WTC11 (cell line): ENCODE results near the gene ABITRAM. TPM values are rescaled to one million over a fixed set of nuclear protein-coding genes. Genes with fewer than 3 reads are reported as not detected.

Source experiments
- ATAC-seq: fragments of 200-7000 bp; cut with Tn5 transposase; 2 replicates; pipeline ENCODE4 v1.10.0; 2021; ENCODE audit warnings: mild to moderate bottlenecking, moderate library complexity
- CTCF ChIA-PET: fragments of 300-600 bp; sonication (Branson Sonifier 250); formaldehyde crosslinking; loops from one replicate; lab custom pipeline; 2021; ENCODE audit warnings: antibody characterized with exemption; lab: Charles Lee
- POLR2A ChIA-PET: fragments of 350-600 bp; sonication (Branson Sonifier 250); formaldehyde crosslinking; loops from one replicate; lab custom pipeline; 2021; ENCODE audit warnings: antibody characterized with exemption; lab: Charles Lee
- DNase-seq: peaks from one replicate; pipeline ENCODE4 v3.0.0; 2021; ENCODE audit warnings: low spot score
- H3K27ac Mint-ChIP-seq: 2 replicates; pipeline ENCODE4 v1.8.0; 2021; ENCODE audit warnings: mixed read lengths
- H3K27me3 Mint-ChIP-seq: 2 replicates; pipeline ENCODE4 v1.8.0; 2021; ENCODE audit warnings: low read depth, mild to moderate bottlenecking, moderate library complexity, mixed read lengths
- H3K36me3 Mint-ChIP-seq: 2 replicates; pipeline ENCODE4 v1.8.0; 2021; ENCODE audit warnings: mixed read lengths
- H3K4me1 Mint-ChIP-seq: 2 replicates; pipeline ENCODE4 v1.8.0; 2022; ENCODE audit warnings: mixed read lengths
- H3K4me3 Mint-ChIP-seq: 2 replicates; pipeline ENCODE4 v1.8.0; 2021; ENCODE audit warnings: mild to moderate bottlenecking, moderate library complexity, mixed read lengths
- H3K9me3 Mint-ChIP-seq: 2 replicates; pipeline ENCODE4 v1.8.0; 2021; ENCODE audit warnings: mixed read lengths
- AFF4 ChIP-seq: sonication (generic); formaldehyde crosslinking; IDR thresholded peaks from 2 replicates; pipeline ENCODE4 v1.8.1; 2023; ENCODE audit warnings: mild to moderate bottlenecking, missing genetic modification reagents, borderline replicate concordance
- ATF2 ChIP-seq: sonication (generic); formaldehyde crosslinking; IDR thresholded peaks from 2 replicates; pipeline ENCODE4 v1.8.1; 2022; ENCODE audit warnings: low read depth, missing genetic modification reagents, borderline replicate concordance
- CDX4 ChIP-seq: fragments of 250-450 bp; sonication (Bioruptor Pico); IDR thresholded peaks from 2 replicates; pipeline ENCODE4 v1.9.0; 2021; ENCODE audit warnings: moderate library complexity, mild to moderate bottlenecking, inconsistent platforms, borderline replicate concordance
- E2F1 ChIP-seq: sonication (generic); formaldehyde crosslinking; IDR thresholded peaks from 2 replicates; pipeline ENCODE4 v1.8.0; 2022; ENCODE audit warnings: mild to moderate bottlenecking, missing genetic modification reagents
- E2F5 ChIP-seq: sonication (generic); formaldehyde crosslinking; IDR thresholded peaks from 2 replicates; pipeline ENCODE4 v1.8.1; 2022; ENCODE audit warnings: mild to moderate bottlenecking, moderate library complexity, missing genetic modification reagents
- ESRRA ChIP-seq: sonication (generic); formaldehyde crosslinking; IDR thresholded peaks from 2 replicates; pipeline ENCODE4 v1.8.1; 2022; ENCODE audit warnings: mild to moderate bottlenecking, missing genetic modification reagents, borderline replicate concordance
- IRF2 ChIP-seq: sonication (generic); formaldehyde crosslinking; IDR thresholded peaks from 2 replicates; pipeline ENCODE4 v1.8.0; 2022; ENCODE audit warnings: low read depth, missing genetic modification reagents, borderline replicate concordance
- NFE2L1 ChIP-seq: sonication (generic); formaldehyde crosslinking; IDR thresholded peaks from 2 replicates; pipeline ENCODE4 v1.8.1; 2023; ENCODE audit warnings: missing genetic modification reagents
- NR3C1 ChIP-seq: sonication (generic); formaldehyde crosslinking; conservative IDR thresholded peaks from 2 replicates; pipeline ENCODE4 v1.8.1; 2023; ENCODE audit warnings: low read depth, mild to moderate bottlenecking, missing genetic modification reagents
- OVOL2 ChIP-seq: fragments of 250-450 bp; sonication (Bioruptor Pico); IDR thresholded peaks from 2 replicates; pipeline ENCODE4 v1.9.0; 2021; ENCODE audit warnings: mild to moderate bottlenecking, borderline replicate concordance
- SP1 ChIP-seq: sonication (generic); formaldehyde crosslinking; conservative IDR thresholded peaks from 2 replicates; pipeline ENCODE4 v1.8.1; 2022; ENCODE audit warnings: missing genetic modification reagents
- TEAD1 ChIP-seq: sonication (generic); formaldehyde crosslinking; IDR thresholded peaks from 2 replicates; pipeline ENCODE4 v1.8.0; 2022; ENCODE audit warnings: mild to moderate bottlenecking, missing genetic modification reagents
- ZBTB43 ChIP-seq: sonication (generic); formaldehyde crosslinking; IDR thresholded peaks from 2 replicates; pipeline ENCODE4 v1.8.1; 2023; ENCODE audit warnings: mild to moderate bottlenecking, missing genetic modification reagents
- ZNF138 ChIP-seq: sonication (generic); formaldehyde crosslinking; conservative IDR thresholded peaks from 2 replicates; pipeline ENCODE4 v1.8.1; 2022; ENCODE audit warnings: mild to moderate bottlenecking, moderate library complexity, missing genetic modification reagents
- total RNA-seq: library from RNA; stranded (reverse); gene quantifications from 3 replicates; pipeline ENCODE4 v1.2.3, GENCODE V29; 2021

Gene ABITRAM
- total RNA-seq, 1 experiment from 2014 or later: 4.6 TPM

- TF ChIP-seq SP1 (CRISPR knock-in tag) (peak; percentile 78), ZBTB43 (CRISPR knock-in tag) (no peak), ESRRA (peak; percentile 60; the same call in 1 of the 2 replicates), CDX4 (no peak), E2F1 (CRISPR knock-in tag) (no peak), AFF4 (CRISPR knock-in tag) (no peak), IRF2 (no peak), NFE2L1 (CRISPR knock-in tag) (no peak), E2F5 (CRISPR knock-in tag) (0 out of 2 replicates have a peak, but pooled peaks have one; percentile 55), ATF2 (CRISPR knock-in tag) (no peak)
These were observed 380 bp upstream of the ABITRAM start, which contains the start of gene ELP1 (continued) for GRCh38 chr9:108933718-108934322.

GRCh38 chr9:108937561-108938305, 3.5 kb downstream of the ABITRAM start:
- H3K27me3 Mint-ChIP-seq: no peaks in the 10 kb centered on the region
- no peak overlapping the region for H3K4me3 Mint-ChIP-seq
- no peaks in the 10 kb centered on the region for H3K9me3 Mint-ChIP-seq
- H3K4me1 Mint-ChIP-seq: peaks cover 11% of the 10 kb centered on the region
- no peak overlapping the region for H3K27ac Mint-ChIP-seq
- peaks cover 6% of the 10 kb centered on the region; the same call in 1 of the 2 replicates for H3K36me3 Mint-ChIP-seq
- ATAC-seq (no peak), DNase-seq (no peak)
- CTCF ChIA-PET: no interaction called here
- TF ChIP-seq OVOL2 (no peak), NR3C1 (CRISPR knock-in tag) (no peak), ZNF138 (no peak), TEAD1 (CRISPR knock-in tag) (no peak), ATF2 (CRISPR knock-in tag) (no peak)
- POLR2A ChIA-PET: no interaction called here
